Testis (tissue), 2 donors: ENCODE measurements around the gene HSH2D.

Experiments used
- CTCF ChIP-seq, 3 experiments: fragments of 450-650 bp in 2 of 3; fragments of 200-600 bp in 1 of 3; sonication (generic) in 1 of 3; IDR thresholded peaks; one replicate each; pipeline ENCODE4 v1.5.1; 2016 to 2019; ENCODE audit warnings: antibody characterized with exemption in 3 of 3, mild to moderate bottlenecking in 2 of 3, moderate library complexity in 1 of 3
- POLR2A ChIP-seq: fragments of 450-650 bp; IDR thresholded peaks from one replicate; pipeline ENCODE4 v1.6.1; 2017; ENCODE audit warnings: antibody characterized with exemption, mild to moderate bottlenecking, moderate library complexity

- TF ChIP-seq CTCF (IDR thresholded peaks at IDR 0.05) (no peak), POLR2A (no peak)
These were observed 9.0 kb upstream of the HSH2D start for GRCh38 chr19:16134510-16134909.
